NOMO-1 (cell line): ENCODE results near the gene DCAKD.

Source experiments
- DNase-seq, 2 experiments: peaks; one replicate each; lab custom pipeline; 2025; ENCODE audit not compliant: unreplicated experiment in 2 of 2; lab: John Stamatoyannopoulos, UW

DCAKD gene

GRCh38 chr17:45051060-45051719 is at the start of gene DCAKD:
DCAKD (minus strand) TSS chr17:45051632; CDS start chr17:45034885, 16,747 bp downstream.
- peak; percentile 95 to 99 for DNase-seq

GRCh38 chr17:45098869-45099616 is 47.6 kb upstream of the DCAKD start:
- peak; percentile 24 to 51 for DNase-seq

- DNase-seq = no peak
Measured at GRCh38 chr17:45098081-45098868, 46.8 kb upstream of the DCAKD start.

- DNase-seq = no peak
Measured at GRCh38 chr17:45096926-45097325, 45.5 kb upstream of the DCAKD start.

- peak in 1 of 2 experiments; percentile 25 for DNase-seq
Measured at GRCh38 chr17:45096141-45096540, 44.7 kb upstream of the DCAKD start.

- DNase-seq = no peak
Measured at GRCh38 chr17:45093444-45094110, 42.1 kb upstream of the DCAKD start.

- no peak for DNase-seq
Measured at GRCh38 chr17:45092911-45093430, 41.5 kb upstream of the DCAKD start.

- DNase-seq = no peak
Measured at GRCh38 chr17:45091778-45092425, 40.5 kb upstream of the DCAKD start.

GRCh38 chr17:45090711-45091110 is 39.3 kb upstream of the DCAKD start:
- DNase-seq = no peak

GRCh38 chr17:45088741-45089140 is 37.3 kb upstream of the DCAKD start:
- DNase-seq = no peak

- no peak for DNase-seq
Measured at GRCh38 chr17:45087978-45088377, 36.5 kb upstream of the DCAKD start.

GRCh38 chr17:45087504-45087975 is 36.1 kb upstream of the DCAKD start:
- no peak for DNase-seq

GRCh38 chr17:45086865-45087503 is 35.6 kb upstream of the DCAKD start:
- no peak for DNase-seq

GRCh38 chr17:45086391-45086790 is 35.0 kb upstream of the DCAKD start:
- DNase-seq = no peak

GRCh38 chr17:45081047-45081703 is 29.7 kb upstream of the DCAKD start:
- no peak for DNase-seq

GRCh38 chr17:45077643-45078042 is 26.2 kb upstream of the DCAKD start:
- peak; percentile 90 to 98 for DNase-seq

GRCh38 chr17:45073414-45074070 is 22.1 kb upstream of the DCAKD start:
- DNase-seq = peak in 1 of 2 experiments; percentile 36

- no peak for DNase-seq
Measured at GRCh38 chr17:45070809-45071208, 19.4 kb upstream of the DCAKD start.

GRCh38 chr17:45070001-45070400 is 18.6 kb upstream of the DCAKD start:
- DNase-seq = no peak
